Liver (tissue), 9 donors: ENCODE data around the gene PHF19. TPM values are rescaled to one million over a fixed set of nuclear protein-coding genes. Genes with fewer than 3 reads are reported as not detected.

Source experiments
- DNase-seq: peaks from one replicate; pipeline ENCODE4 v3.0.0-alpha.2; 2017; ENCODE audit warnings: low spot score
- H3K27ac ChIP-seq, 2 donors: one replicate each; pipeline ENCODE4 v1.7.0; 2013; ENCODE audit warnings: inconsistent platforms in 2 of 2, low read length in 2 of 2, control low read depth in 1 of 2, low read depth in 1 of 2, mild to moderate bottlenecking in 1 of 2
- H3K27me3 ChIP-seq, 4 donors: one replicate each; pipeline versions ENCODE4 v1.6.1 to v1.7.0; 2013; ENCODE audit warnings: low read length in 3 of 4, inconsistent platforms in 1 of 4, mild to moderate bottlenecking in 1 of 4, moderate library complexity in 1 of 4; ENCODE audit not compliant: control insufficient read depth in 4 of 4, insufficient read depth in 4 of 4
- H3K36me3 ChIP-seq, 4 donors: one replicate each; pipeline versions ENCODE4 v1.6.1 to v1.7.0; 2013; ENCODE audit warnings: low read length in 3 of 4, mild to moderate bottlenecking in 3 of 4, low read depth in 1 of 4, moderate library complexity in 1 of 4; ENCODE audit not compliant: control insufficient read depth in 4 of 4, insufficient read depth in 3 of 4
- H3K4me1 ChIP-seq, 4 donors: one replicate each; pipeline versions ENCODE4 v1.6.1 to v1.7.0; 2013; ENCODE audit warnings: low read length in 3 of 4, mild to moderate bottlenecking in 3 of 4, moderate library complexity in 1 of 4; ENCODE audit not compliant: control insufficient read depth in 4 of 4, insufficient read depth in 4 of 4
- H3K4me3 ChIP-seq, 3 donors: one replicate each; pipeline versions ENCODE4 v1.6.1 to v1.7.0; 2013; ENCODE audit warnings: low read length in 3 of 3, control low read depth in 1 of 3, low read depth in 1 of 3, mild to moderate bottlenecking in 1 of 3
- H3K9ac ChIP-seq, 2 donors: one replicate each; pipeline ENCODE4 v1.7.0; 2013; ENCODE audit warnings: low read length in 2 of 2, mild to moderate bottlenecking in 2 of 2, moderate library complexity in 2 of 2, control low read depth in 1 of 2, low read depth in 1 of 2
- H3K9me3 ChIP-seq, 4 donors: one replicate each; pipeline versions ENCODE4 v1.6.1 to v1.7.0; 2013; ENCODE audit warnings: low read length in 3 of 4; ENCODE audit not compliant: control insufficient read depth in 4 of 4
- EGR1 ChIP-seq, 2 donors: IDR thresholded peaks; 2 replicates each; pipeline ENCODE4 v1.6.1; 2016 to 2018; ENCODE audit warnings: antibody characterized with exemption in 2 of 2, low read depth in 2 of 2
- FOXA2 ChIP-seq: IDR thresholded peaks from 2 replicates; pipeline ENCODE4 v1.6.1; 2016; ENCODE audit warnings: antibody characterized with exemption
- GABPA ChIP-seq, 2 donors: IDR thresholded peaks in 1 of 2; conservative IDR thresholded peaks in 1 of 2; 2 replicates each; pipeline ENCODE4 v1.6.1; 2016; ENCODE audit warnings: antibody characterized with exemption in 2 of 2, mild to moderate bottlenecking in 1 of 2, moderate library complexity in 1 of 2
- HNF4G ChIP-seq: IDR thresholded peaks from 2 replicates; pipeline ENCODE4 v1.6.1; 2016; ENCODE audit warnings: antibody characterized with exemption
- JUND ChIP-seq, 2 donors: IDR thresholded peaks; 2 replicates each; pipeline ENCODE4 v1.6.1; 2016; ENCODE audit warnings: antibody characterized with exemption in 2 of 2
- RAD21 ChIP-seq, 2 donors: IDR thresholded peaks; 2 replicates each; pipeline ENCODE4 v1.6.1; 2016; ENCODE audit warnings: antibody characterized with exemption in 2 of 2, mild to moderate bottlenecking in 2 of 2
- RXRA ChIP-seq, 2 donors: IDR thresholded peaks; 2 replicates each; pipeline ENCODE4 v1.6.1; 2017 to 2018; ENCODE audit warnings: antibody characterized with exemption in 2 of 2, mild to moderate bottlenecking in 1 of 2
- SP1 ChIP-seq: IDR thresholded peaks from 2 replicates; pipeline ENCODE4 v1.6.1; 2018; ENCODE audit warnings: antibody characterized with exemption, mild to moderate bottlenecking
- TAF1 ChIP-seq: conservative IDR thresholded peaks from 2 replicates; pipeline ENCODE4 v1.6.1; 2016; ENCODE audit warnings: antibody characterized with exemption, mild to moderate bottlenecking
- YY1 ChIP-seq: IDR thresholded peaks from 2 replicates; pipeline ENCODE4 v1.6.1; 2016; ENCODE audit warnings: antibody characterized with exemption, mild to moderate bottlenecking
- WGBS: extraction: QIAGEN DNeasy Blood & Tissue Kit; methylation state at CpG from one replicate; pipeline ENCODE4 v1.1.7; 2013; 5-methylcytosine and 5-hydroxymethylcytosine counted together
- polyA plus RNA-seq, 2 donors: library from polyadenylated mRNA; stranded (reverse) in 1 of 2; unstranded in 1 of 2; fragments of 200-250 nt in 1 of 2; fragments of >200 nt in 1 of 2; fragmentation: Nextera tagmentation in 1 of 2; extraction: Ambion mirVana in 1 of 2; gene quantifications; one replicate each; pipeline versions ENCODE4 v1.2.1 to v1.2.3, GENCODE V29; 2013 to 2015
- total RNA-seq, 2 donors: library from RNA; depleted of rRNA; stranded (reverse); fragments of >200 nt; gene quantifications; one replicate each; pipeline ENCODE4 v1.2.3, GENCODE V29; 2014
- TF ChIP-seq, protein P1 (sequence below): IDR thresholded peaks from 2 replicates; pipeline ENCODE4 v1.6.1; 2016; ENCODE audit warnings: antibody characterized with exemption
- TF ChIP-seq, protein P2 (sequence below): IDR thresholded peaks from 2 replicates; pipeline ENCODE4 v1.6.1; 2016; ENCODE audit warnings: antibody characterized with exemption
- TF ChIP-seq, protein P3 (sequence below): fragments of 150-350 bp; IDR thresholded peaks from 2 replicates; pipeline ENCODE4 v1.5.1; 2017; ENCODE audit warnings: improper control_type of control experiment, low read depth, low read length; ENCODE audit not compliant: missing input control
- TF ChIP-seq, protein P4 (sequence below): IDR thresholded peaks from 2 replicates; pipeline ENCODE4 v1.6.1; 2016; ENCODE audit warnings: antibody characterized with exemption
- donor health status: healthy.
- donor health status: healthy.
- donor health status: healthy.
- donor health status: healthy.
- donor health status: healthy.

PHF19 gene
- total and polyA plus RNA-seq, 4 donors = 1.9 to 16.0 (median 3.5) TPM

DNA sequence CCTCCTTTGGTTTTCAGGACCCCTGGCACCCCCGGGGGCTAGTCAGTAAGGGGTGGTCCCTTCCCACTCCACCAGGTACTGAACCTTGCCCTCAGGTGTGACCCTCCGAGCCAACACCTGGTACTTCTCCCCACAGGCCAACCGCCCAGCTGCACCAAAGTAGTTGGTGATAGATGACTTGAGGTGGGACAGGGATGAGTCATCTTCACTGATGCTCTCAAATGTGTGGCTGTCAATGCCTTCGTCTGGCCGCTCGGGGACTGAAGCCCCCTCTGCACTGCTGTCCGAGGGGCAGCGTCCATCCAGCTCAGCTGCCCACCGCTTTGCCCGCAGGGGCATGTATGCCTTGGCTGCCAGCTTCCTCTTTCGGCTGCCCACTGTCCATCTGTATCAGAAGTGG is 19.1 kb downstream of the PHF19 start (continued):
- no peak for TF ChIP-seq TAF1
- TF ChIP-seq SP1 = no peak
- TF ChIP-seq, protein P1, sequence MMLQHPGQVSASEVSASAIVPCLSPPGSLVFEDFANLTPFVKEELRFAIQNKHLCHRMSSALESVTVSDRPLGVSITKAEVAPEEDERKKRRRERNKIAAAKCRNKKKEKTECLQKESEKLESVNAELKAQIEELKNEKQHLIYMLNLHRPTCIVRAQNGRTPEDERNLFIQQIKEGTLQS = no peak

DNA sequence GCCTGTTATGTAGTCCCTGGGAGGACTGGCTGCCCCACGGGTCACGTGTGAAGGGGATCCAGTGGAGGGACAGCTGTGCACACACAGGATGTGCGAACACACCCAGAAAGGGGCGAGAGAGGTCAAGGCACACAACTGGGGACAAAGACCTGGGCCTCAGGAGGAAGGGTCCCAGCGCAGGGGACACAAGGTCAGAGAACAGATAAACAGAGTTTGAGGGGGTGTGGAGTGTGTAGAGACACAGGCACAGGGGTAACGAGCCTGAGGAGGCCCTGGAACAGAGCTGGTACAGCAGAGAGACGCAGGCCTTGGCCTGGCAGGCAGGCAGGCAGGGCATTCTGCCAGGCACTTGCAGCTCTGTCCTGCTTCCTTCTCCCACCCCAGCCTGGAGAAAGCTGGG is 19.5 kb downstream of the PHF19 start:
- Histone ChIP-seq H3K27ac (no peak overlapping the region), H3K36me3 (peaks cover 0 to 15% (median 5%) of the 10 kb centered on the region in 4 donors), H3K4me3 (no peak overlapping the region), H3K9me3 (no peaks in the 10 kb centered on the region), H3K9ac (no peak overlapping the region), H3K4me1 (peaks cover 0 to 4% (median 0%) of the 10 kb centered on the region in 4 donors), H3K27me3 (no peaks in the 10 kb centered on the region)
- no peak for TF ChIP-seq RAD21 (IDR thresholded peaks at IDR 0.05)
- no peak for TF ChIP-seq YY1
- no peak for TF ChIP-seq JUND (IDR thresholded peaks at IDR 0.05)
- TF ChIP-seq, protein P1 = no peak
- no peak for TF ChIP-seq GABPA (IDR thresholded peaks at IDR 0.05 in 1 of 2, conservative IDR thresholded peaks at IDR 0.05 in 1 of 2)
- TF ChIP-seq SP1 = no peak
- TF ChIP-seq EGR1 (IDR thresholded peaks at IDR 0.05; ENCODE audit: low read depth in 2 of 2) = no peak
- no peak for TF ChIP-seq RXRA (IDR thresholded peaks at IDR 0.05)
- TF ChIP-seq, protein P2, sequence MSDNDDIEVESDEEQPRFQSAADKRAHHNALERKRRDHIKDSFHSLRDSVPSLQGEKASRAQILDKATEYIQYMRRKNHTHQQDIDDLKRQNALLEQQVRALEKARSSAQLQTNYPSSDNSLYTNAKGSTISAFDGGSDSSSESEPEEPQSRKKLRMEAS = no peak
- TF ChIP-seq, protein P3, sequence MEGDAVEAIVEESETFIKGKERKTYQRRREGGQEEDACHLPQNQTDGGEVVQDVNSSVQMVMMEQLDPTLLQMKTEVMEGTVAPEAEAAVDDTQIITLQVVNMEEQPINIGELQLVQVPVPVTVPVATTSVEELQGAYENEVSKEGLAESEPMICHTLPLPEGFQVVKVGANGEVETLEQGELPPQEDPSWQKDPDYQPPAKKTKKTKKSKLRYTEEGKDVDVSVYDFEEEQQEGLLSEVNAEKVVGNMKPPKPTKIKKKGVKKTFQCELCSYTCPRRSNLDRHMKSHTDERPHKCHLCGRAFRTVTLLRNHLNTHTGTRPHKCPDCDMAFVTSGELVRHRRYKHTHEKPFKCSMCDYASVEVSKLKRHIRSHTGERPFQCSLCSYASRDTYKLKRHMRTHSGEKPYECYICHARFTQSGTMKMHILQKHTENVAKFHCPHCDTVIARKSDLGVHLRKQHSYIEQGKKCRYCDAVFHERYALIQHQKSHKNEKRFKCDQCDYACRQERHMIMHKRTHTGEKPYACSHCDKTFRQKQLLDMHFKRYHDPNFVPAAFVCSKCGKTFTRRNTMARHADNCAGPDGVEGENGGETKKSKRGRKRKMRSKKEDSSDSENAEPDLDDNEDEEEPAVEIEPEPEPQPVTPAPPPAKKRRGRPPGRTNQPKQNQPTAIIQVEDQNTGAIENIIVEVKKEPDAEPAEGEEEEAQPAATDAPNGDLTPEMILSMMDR = no peak
- no peak for TF ChIP-seq HNF4G
- no peak for TF ChIP-seq FOXA2
- TF ChIP-seq, protein P4, sequence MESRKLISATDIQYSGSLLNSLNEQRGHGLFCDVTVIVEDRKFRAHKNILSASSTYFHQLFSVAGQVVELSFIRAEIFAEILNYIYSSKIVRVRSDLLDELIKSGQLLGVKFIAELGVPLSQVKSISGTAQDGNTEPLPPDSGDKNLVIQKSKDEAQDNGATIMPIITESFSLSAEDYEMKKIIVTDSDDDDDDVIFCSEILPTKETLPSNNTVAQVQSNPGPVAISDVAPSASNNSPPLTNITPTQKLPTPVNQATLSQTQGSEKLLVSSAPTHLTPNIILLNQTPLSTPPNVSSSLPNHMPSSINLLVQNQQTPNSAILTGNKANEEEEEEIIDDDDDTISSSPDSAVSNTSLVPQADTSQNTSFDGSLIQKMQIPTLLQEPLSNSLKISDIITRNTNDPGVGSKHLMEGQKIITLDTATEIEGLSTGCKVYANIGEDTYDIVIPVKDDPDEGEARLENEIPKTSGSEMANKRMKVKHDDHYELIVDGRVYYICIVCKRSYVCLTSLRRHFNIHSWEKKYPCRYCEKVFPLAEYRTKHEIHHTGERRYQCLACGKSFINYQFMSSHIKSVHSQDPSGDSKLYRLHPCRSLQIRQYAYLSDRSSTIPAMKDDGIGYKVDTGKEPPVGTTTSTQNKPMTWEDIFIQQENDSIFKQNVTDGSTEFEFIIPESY = no peak
- no peak for DNase-seq
- 72% methylated on average over 7 of the region's 7 CpGs for WGBS

DNA sequence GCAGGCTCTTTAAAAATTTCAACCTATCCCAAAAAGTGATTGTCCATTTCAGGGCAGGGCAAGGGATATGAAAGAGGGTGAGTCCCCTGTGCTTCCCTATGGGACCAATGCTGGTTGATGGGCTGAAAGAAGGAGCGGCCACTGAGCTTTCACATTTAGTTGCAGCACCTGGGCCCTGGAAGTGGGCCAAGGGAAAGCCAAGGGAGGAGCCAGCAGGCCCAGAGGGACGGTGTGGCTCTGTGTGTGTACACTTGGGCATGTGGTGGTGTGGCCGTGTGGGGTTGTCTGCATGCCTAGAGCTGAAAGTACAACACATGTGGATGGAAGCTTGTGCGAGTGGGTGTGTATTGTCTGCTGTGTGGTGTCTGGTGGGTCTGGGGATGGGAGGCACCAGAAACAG is 20.3 kb downstream of the PHF19 start:
- no peak for DNase-seq
- Histone ChIP-seq H3K4me1 (peaks cover 0 to 4% (median 0%) of the 10 kb centered on the region in 4 donors), H3K27me3 (no peaks in the 10 kb centered on the region), H3K36me3 (peaks cover 0 to 15% (median 5%) of the 10 kb centered on the region in 4 donors), H3K27ac (no peak overlapping the region), H3K9ac (no peak overlapping the region), H3K9me3 (no peaks in the 10 kb centered on the region), H3K4me3 (no peak overlapping the region)
- WGBS = 66% methylated on average over 4 of the region's 4 CpGs
- TF ChIP-seq SP1 (no peak), YY1 (no peak), FOXA2 (no peak), TAF1 (no peak), EGR1 (IDR thresholded peaks at IDR 0.05; ENCODE audit: low read depth in 2 of 2) (no peak)
- TF ChIP-seq, protein P4 = no peak
- TF ChIP-seq, protein P1 = no peak
